NCI-H460 (cell line): ENCODE results near the gene LSAMP. TPM values are rescaled to one million over a fixed set of nuclear protein-coding genes. Genes with fewer than 3 reads are reported as not detected.

ENCODE experiments used
- DNase-seq: peaks from one replicate; pipeline ENCODE4 v3.0.0-alpha.2; 2016; ENCODE audit warnings: low read depth; ENCODE audit errors: extremely low read depth
- polyA plus RNA-seq: library from polyadenylated mRNA; depleted of rRNA; stranded (reverse); fragments of >200 nt; gene quantifications from 2 replicates; pipeline ENCODE4 v1.2.3, GENCODE V29; 2014; cell fraction: nucleus; rRNA removed
- total RNA-seq: library from RNA; depleted of rRNA; stranded (reverse); fragments of >200 nt; shearing (Covaris generic); gene quantifications from 2 replicates; pipeline ENCODE4 v1.2.3, GENCODE V29; 2014; rRNA removed

The LSAMP gene
- 11.0 and 11.5 TPM in 2 replicates for total RNA-seq
- 2.1 and 6.2 TPM in 2 replicates for polyA plus RNA-seq

GRCh38 chr3:116445311-116445841 is at the start of gene LSAMP:
Gene LSAMP, minus strand, starts transcription at chr3:116445487.
- DNase-seq = no peak

- DNase-seq = no peak
These were observed 47.1 kb upstream of the LSAMP start for GRCh38 chr3:116492379-116492778.

- DNase-seq = no peak
These were observed 37.8 kb upstream of the LSAMP start for GRCh38 chr3:116483135-116483534.

GRCh38 chr3:116476691-116477090 is 31.4 kb upstream of the LSAMP start:
- DNase-seq = no peak

GRCh38 chr3:116474801-116475200 is 29.5 kb upstream of the LSAMP start:
- no peak for DNase-seq

GRCh38 chr3:116474032-116474780 is 28.9 kb upstream of the LSAMP start:
- DNase-seq = no peak

- no peak for DNase-seq
These were observed 28.3 kb upstream of the LSAMP start for GRCh38 chr3:116473602-116474001.

GRCh38 chr3:116470605-116471197 is 25.4 kb upstream of the LSAMP start:
- no peak for DNase-seq

GRCh38 chr3:116469546-116469945 is 24.3 kb upstream of the LSAMP start:
- DNase-seq = no peak

- DNase-seq = no peak
These were observed 19.1 kb upstream of the LSAMP start for GRCh38 chr3:116464276-116464798.

GRCh38 chr3:116453666-116454346 is 8.5 kb upstream of the LSAMP start:
- DNase-seq = no peak

GRCh38 chr3:116449546-116450350 is 4.5 kb upstream of the LSAMP start:
- DNase-seq = no peak

GRCh38 chr3:116445990-116446389 is 703 bp upstream of the LSAMP start:
- DNase-seq = no peak

GRCh38 chr3:116444819-116445310 is 422 bp downstream of the LSAMP start:
- DNase-seq = no peak

- DNase-seq = no peak
These were observed 1.1 kb downstream of the LSAMP start for GRCh38 chr3:116444115-116444747.

GRCh38 chr3:116443191-116443661 is 2.1 kb downstream of the LSAMP start:
- no peak for DNase-seq

- no peak for DNase-seq
These were observed 2.8 kb downstream of the LSAMP start for GRCh38 chr3:116442331-116443021.

- no peak for DNase-seq
These were observed 3.6 kb downstream of the LSAMP start for GRCh38 chr3:116441652-116442051.

- no peak for DNase-seq
These were observed 5.1 kb downstream of the LSAMP start for GRCh38 chr3:116440196-116440595.
